WTC11 (cell line): ENCODE measurements around the gene CDK5. TPM values are rescaled to one million over a fixed set of nuclear protein-coding genes. Genes with fewer than 3 reads are reported as not detected.

Source experiments
- CBFB ChIP-seq: sonication (generic); formaldehyde crosslinking; IDR thresholded peaks from 2 replicates; pipeline ENCODE4 v1.8.1; 2022; ENCODE audit warnings: mild to moderate bottlenecking, low read depth, missing genetic modification reagents
- CREM ChIP-seq: sonication (generic); formaldehyde crosslinking; IDR thresholded peaks from 2 replicates; pipeline ENCODE4 v1.8.1; 2022; ENCODE audit warnings: mild to moderate bottlenecking, missing genetic modification reagents, moderate library complexity
- EMX1 ChIP-seq: fragments of 250-450 bp; sonication (Bioruptor Pico); IDR thresholded peaks from 2 replicates; pipeline ENCODE4 v1.8.0; 2021; ENCODE audit warnings: mild to moderate bottlenecking
- ESRRA ChIP-seq: sonication (generic); formaldehyde crosslinking; IDR thresholded peaks from 2 replicates; pipeline ENCODE4 v1.8.1; 2022; ENCODE audit warnings: mild to moderate bottlenecking, missing genetic modification reagents, borderline replicate concordance
- FOXJ3 ChIP-seq: sonication (generic); formaldehyde crosslinking; IDR thresholded peaks from 2 replicates; pipeline ENCODE4 v1.9.0; 2021; ENCODE audit warnings: missing genetic modification reagents, mild to moderate bottlenecking, borderline replicate concordance
- GRHL2 ChIP-seq: fragments of 250-450 bp; sonication (Bioruptor Pico); IDR thresholded peaks from 2 replicates; pipeline ENCODE4 v1.8.0; 2022; ENCODE audit warnings: mild to moderate bottlenecking, moderate library complexity; ENCODE audit not compliant: insufficient replicate concordance, severe bottlenecking
- GTF2I ChIP-seq: fragments of 250-450 bp; sonication (Bioruptor Pico); conservative IDR thresholded peaks from 2 replicates; pipeline ENCODE4 v1.4.0; 2021; ENCODE audit warnings: mild to moderate bottlenecking
- JAZF1 ChIP-seq: fragments of 250-450 bp; sonication (Bioruptor Pico); IDR thresholded peaks from 2 replicates; pipeline ENCODE4 v1.9.0; 2021; ENCODE audit warnings: moderate library complexity, mild to moderate bottlenecking, inconsistent platforms
- NFATC4 ChIP-seq: fragments of 250-450 bp; sonication (Bioruptor Pico); IDR thresholded peaks from 2 replicates; pipeline ENCODE4 v1.9.0; 2021; ENCODE audit warnings: mild to moderate bottlenecking
- NFYB ChIP-seq: sonication (generic); formaldehyde crosslinking; conservative IDR thresholded peaks from 2 replicates; pipeline ENCODE4 v1.8.0; 2022; ENCODE audit warnings: low read depth, missing genetic modification reagents
- NR1H2 ChIP-seq: sonication (generic); formaldehyde crosslinking; IDR thresholded peaks from 2 replicates; pipeline ENCODE4 v1.9.0; 2021; ENCODE audit warnings: mild to moderate bottlenecking, moderate library complexity, missing genetic modification reagents
- NR3C1 ChIP-seq: sonication (generic); formaldehyde crosslinking; conservative IDR thresholded peaks from 2 replicates; pipeline ENCODE4 v1.8.1; 2023; ENCODE audit warnings: low read depth, mild to moderate bottlenecking, missing genetic modification reagents
- RELA ChIP-seq: sonication (generic); formaldehyde crosslinking; IDR thresholded peaks from 2 replicates; pipeline ENCODE4 v1.8.1; 2022; ENCODE audit warnings: missing genetic modification reagents, mild to moderate bottlenecking, borderline replicate concordance
- SMAD4 ChIP-seq: sonication (generic); formaldehyde crosslinking; IDR thresholded peaks from 2 replicates; pipeline ENCODE4 v1.8.0; 2022; ENCODE audit warnings: mild to moderate bottlenecking, missing genetic modification reagents
- SP1 ChIP-seq: sonication (generic); formaldehyde crosslinking; conservative IDR thresholded peaks from 2 replicates; pipeline ENCODE4 v1.8.1; 2022; ENCODE audit warnings: missing genetic modification reagents
- TP53 ChIP-seq: sonication (generic); formaldehyde crosslinking; IDR thresholded peaks from 2 replicates; pipeline ENCODE4 v1.8.1; 2023; ENCODE audit warnings: mild to moderate bottlenecking, missing genetic modification reagents
- ZNF263 ChIP-seq: sonication (generic); formaldehyde crosslinking; IDR thresholded peaks from 2 replicates; pipeline ENCODE4 v1.8.1; 2022; ENCODE audit warnings: low read depth, mild to moderate bottlenecking, moderate library complexity, missing genetic modification reagents
- ZNF423 ChIP-seq: fragments of 250-450 bp; sonication (Bioruptor Pico); IDR thresholded peaks from 2 replicates; pipeline ENCODE4 v2.1.2; 2022; ENCODE audit warnings: mild to moderate bottlenecking, moderate library complexity
- total RNA-seq: library from RNA; stranded (reverse); gene quantifications from 3 replicates; pipeline ENCODE4 v1.2.3, GENCODE V29; 2021
- TF ChIP-seq, protein P1 (sequence below): sonication (generic); formaldehyde crosslinking; IDR thresholded peaks from 2 replicates; pipeline ENCODE4 v1.8.0; 2022; ENCODE audit warnings: missing genetic modification reagents
- TF ChIP-seq, protein P2 (sequence below): sonication (generic); formaldehyde crosslinking; IDR thresholded peaks from 2 replicates; pipeline ENCODE4 v1.8.1; 2023; ENCODE audit warnings: mild to moderate bottlenecking, missing genetic modification reagents, moderate library complexity
- TF ChIP-seq, protein P3 (sequence below): sonication (generic); formaldehyde crosslinking; IDR thresholded peaks from 2 replicates; pipeline ENCODE4 v1.8.0; 2022; ENCODE audit warnings: mild to moderate bottlenecking, missing genetic modification reagents
- TF ChIP-seq, protein P4 (sequence below): sonication (generic); formaldehyde crosslinking; IDR thresholded peaks from 2 replicates; pipeline ENCODE4 v1.8.0; 2022; ENCODE audit warnings: mild to moderate bottlenecking, missing genetic modification reagents
- TF ChIP-seq, protein P5 (sequence below): sonication (generic); formaldehyde crosslinking; IDR thresholded peaks from 2 replicates; pipeline ENCODE4 v1.8.0; 2023; ENCODE audit warnings: mild to moderate bottlenecking, missing genetic modification reagents
- TF ChIP-seq, protein P6 (sequence below): sonication (generic); formaldehyde crosslinking; conservative IDR thresholded peaks from 2 replicates; pipeline ENCODE4 v1.8.1; 2023; ENCODE audit warnings: mild to moderate bottlenecking, low read depth, missing genetic modification reagents, moderate library complexity
- TF ChIP-seq, protein P7 (sequence below): sonication (generic); formaldehyde crosslinking; IDR thresholded peaks from 2 replicates; pipeline ENCODE4 v1.8.1; 2022; ENCODE audit warnings: missing genetic modification reagents, borderline replicate concordance

CDK5 gene
- total RNA-seq, 1 experiment from 2014 or later: 27.8 TPM

DNA sequence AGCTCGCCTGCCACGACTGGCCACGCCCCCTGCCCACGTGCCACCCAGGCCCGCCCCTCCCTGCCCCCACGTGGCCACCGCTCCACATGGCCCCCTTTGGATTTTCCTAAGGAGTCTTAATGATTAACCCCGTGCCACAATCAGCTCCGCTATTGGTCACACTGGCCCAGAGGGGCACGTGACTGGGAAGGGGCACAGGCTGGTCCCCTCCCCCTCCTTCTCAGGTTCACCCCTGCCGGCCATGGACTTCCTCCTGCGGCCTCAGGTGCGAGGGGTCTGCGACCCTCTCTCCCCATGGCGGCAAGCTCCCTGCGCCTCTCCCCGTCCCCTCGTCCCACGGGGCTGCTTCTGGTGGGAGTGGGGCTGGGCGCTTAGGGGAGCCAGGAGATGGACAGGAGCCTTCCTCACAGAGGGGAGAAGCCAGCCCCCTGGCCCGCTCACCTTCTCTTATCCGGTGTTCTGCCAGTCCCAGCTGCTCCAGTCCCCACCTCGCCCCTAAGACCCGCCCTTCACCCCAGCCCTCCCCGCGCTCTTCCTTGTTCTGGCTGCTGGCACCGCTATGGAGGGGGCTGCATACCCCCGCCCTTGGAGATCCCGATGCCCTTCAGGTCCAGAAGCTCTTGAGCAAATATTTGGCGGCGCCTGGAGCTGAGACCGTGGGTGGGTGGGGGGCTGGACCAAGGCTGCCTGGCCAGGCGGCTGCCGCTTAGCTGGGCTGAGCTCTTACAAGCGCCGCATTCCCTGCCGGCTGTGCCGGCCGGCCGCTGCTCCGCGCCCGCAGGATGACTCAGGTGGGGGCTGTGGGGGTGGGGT, 4.9 kb upstream of the CDK5 start (continued):
- TF ChIP-seq FOXJ3 (CRISPR knock-in tag) (no peak), GRHL2 (CRISPR knock-in tag) (no peak), NFATC4 (CRISPR knock-in tag) (no peak), CBFB (no peak), CREM (CRISPR knock-in tag) (no peak), NR3C1 (CRISPR knock-in tag) (no peak), TP53 (CRISPR knock-in tag) (no peak), RELA (CRISPR knock-in tag) (no peak), SMAD4 (CRISPR knock-in tag) (no peak), NR1H2 (CRISPR knock-in tag) (no peak), ZNF263 (CRISPR knock-in tag) (no peak), ESRRA (CRISPR knock-in tag) (no peak), SP1 (CRISPR knock-in tag) (peak; percentile 75), NFYB (0 out of 2 replicates have a peak, but pooled peaks have one; percentile 35), GTF2I (no peak), JAZF1 (CRISPR knock-in tag) (no peak), EMX1 (no peak), ZNF423 (CRISPR knock-in tag) (peak; percentile 18)
- TF ChIP-seq, protein P1, sequence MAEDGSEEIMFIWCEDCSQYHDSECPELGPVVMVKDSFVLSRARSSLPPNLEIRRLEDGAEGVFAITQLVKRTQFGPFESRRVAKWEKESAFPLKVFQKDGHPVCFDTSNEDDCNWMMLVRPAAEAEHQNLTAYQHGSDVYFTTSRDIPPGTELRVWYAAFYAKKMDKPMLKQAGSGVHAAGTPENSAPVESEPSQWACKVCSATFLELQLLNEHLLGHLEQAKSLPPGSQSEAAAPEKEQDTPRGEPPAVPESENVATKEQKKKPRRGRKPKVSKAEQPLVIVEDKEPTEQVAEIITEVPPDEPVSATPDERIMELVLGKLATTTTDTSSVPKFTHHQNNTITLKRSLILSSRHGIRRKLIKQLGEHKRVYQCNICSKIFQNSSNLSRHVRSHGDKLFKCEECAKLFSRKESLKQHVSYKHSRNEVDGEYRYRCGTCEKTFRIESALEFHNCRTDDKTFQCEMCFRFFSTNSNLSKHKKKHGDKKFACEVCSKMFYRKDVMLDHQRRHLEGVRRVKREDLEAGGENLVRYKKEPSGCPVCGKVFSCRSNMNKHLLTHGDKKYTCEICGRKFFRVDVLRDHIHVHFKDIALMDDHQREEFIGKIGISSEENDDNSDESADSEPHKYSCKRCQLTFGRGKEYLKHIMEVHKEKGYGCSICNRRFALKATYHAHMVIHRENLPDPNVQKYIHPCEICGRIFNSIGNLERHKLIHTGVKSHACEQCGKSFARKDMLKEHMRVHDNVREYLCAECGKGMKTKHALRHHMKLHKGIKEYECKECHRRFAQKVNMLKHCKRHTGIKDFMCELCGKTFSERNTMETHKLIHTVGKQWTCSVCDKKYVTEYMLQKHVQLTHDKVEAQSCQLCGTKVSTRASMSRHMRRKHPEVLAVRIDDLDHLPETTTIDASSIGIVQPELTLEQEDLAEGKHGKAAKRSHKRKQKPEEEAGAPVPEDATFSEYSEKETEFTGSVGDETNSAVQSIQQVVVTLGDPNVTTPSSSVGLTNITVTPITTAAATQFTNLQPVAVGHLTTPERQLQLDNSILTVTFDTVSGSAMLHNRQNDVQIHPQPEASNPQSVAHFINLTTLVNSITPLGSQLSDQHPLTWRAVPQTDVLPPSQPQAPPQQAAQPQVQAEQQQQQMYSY (CRISPR knock-in tag): no peak
- TF ChIP-seq, protein P2, sequence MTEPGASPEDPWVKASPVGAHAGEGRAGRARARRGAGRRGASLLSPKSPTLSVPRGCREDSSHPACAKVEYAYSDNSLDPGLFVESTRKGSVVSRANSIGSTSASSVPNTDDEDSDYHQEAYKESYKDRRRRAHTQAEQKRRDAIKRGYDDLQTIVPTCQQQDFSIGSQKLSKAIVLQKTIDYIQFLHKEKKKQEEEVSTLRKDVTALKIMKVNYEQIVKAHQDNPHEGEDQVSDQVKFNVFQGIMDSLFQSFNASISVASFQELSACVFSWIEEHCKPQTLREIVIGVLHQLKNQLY (CRISPR knock-in tag): no peak
- TF ChIP-seq, protein P3, sequence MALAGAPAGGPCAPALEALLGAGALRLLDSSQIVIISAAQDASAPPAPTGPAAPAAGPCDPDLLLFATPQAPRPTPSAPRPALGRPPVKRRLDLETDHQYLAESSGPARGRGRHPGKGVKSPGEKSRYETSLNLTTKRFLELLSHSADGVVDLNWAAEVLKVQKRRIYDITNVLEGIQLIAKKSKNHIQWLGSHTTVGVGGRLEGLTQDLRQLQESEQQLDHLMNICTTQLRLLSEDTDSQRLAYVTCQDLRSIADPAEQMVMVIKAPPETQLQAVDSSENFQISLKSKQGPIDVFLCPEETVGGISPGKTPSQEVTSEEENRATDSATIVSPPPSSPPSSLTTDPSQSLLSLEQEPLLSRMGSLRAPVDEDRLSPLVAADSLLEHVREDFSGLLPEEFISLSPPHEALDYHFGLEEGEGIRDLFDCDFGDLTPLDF (CRISPR knock-in tag): no peak
- TF ChIP-seq, protein P4, sequence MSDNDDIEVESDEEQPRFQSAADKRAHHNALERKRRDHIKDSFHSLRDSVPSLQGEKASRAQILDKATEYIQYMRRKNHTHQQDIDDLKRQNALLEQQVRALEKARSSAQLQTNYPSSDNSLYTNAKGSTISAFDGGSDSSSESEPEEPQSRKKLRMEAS: peak; percentile 95
- TF ChIP-seq, protein P5, sequence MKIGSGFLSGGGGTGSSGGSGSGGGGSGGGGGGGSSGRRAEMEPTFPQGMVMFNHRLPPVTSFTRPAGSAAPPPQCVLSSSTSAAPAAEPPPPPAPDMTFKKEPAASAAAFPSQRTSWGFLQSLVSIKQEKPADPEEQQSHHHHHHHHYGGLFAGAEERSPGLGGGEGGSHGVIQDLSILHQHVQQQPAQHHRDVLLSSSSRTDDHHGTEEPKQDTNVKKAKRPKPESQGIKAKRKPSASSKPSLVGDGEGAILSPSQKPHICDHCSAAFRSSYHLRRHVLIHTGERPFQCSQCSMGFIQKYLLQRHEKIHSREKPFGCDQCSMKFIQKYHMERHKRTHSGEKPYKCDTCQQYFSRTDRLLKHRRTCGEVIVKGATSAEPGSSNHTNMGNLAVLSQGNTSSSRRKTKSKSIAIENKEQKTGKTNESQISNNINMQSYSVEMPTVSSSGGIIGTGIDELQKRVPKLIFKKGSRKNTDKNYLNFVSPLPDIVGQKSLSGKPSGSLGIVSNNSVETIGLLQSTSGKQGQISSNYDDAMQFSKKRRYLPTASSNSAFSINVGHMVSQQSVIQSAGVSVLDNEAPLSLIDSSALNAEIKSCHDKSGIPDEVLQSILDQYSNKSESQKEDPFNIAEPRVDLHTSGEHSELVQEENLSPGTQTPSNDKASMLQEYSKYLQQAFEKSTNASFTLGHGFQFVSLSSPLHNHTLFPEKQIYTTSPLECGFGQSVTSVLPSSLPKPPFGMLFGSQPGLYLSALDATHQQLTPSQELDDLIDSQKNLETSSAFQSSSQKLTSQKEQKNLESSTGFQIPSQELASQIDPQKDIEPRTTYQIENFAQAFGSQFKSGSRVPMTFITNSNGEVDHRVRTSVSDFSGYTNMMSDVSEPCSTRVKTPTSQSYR (CRISPR knock-in tag): peak; percentile 89
- TF ChIP-seq, protein P6, sequence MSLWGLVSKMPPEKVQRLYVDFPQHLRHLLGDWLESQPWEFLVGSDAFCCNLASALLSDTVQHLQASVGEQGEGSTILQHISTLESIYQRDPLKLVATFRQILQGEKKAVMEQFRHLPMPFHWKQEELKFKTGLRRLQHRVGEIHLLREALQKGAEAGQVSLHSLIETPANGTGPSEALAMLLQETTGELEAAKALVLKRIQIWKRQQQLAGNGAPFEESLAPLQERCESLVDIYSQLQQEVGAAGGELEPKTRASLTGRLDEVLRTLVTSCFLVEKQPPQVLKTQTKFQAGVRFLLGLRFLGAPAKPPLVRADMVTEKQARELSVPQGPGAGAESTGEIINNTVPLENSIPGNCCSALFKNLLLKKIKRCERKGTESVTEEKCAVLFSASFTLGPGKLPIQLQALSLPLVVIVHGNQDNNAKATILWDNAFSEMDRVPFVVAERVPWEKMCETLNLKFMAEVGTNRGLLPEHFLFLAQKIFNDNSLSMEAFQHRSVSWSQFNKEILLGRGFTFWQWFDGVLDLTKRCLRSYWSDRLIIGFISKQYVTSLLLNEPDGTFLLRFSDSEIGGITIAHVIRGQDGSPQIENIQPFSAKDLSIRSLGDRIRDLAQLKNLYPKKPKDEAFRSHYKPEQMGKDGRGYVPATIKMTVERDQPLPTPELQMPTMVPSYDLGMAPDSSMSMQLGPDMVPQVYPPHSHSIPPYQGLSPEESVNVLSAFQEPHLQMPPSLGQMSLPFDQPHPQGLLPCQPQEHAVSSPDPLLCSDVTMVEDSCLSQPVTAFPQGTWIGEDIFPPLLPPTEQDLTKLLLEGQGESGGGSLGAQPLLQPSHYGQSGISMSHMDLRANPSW (CRISPR knock-in tag): no peak
- TF ChIP-seq, protein P7, sequence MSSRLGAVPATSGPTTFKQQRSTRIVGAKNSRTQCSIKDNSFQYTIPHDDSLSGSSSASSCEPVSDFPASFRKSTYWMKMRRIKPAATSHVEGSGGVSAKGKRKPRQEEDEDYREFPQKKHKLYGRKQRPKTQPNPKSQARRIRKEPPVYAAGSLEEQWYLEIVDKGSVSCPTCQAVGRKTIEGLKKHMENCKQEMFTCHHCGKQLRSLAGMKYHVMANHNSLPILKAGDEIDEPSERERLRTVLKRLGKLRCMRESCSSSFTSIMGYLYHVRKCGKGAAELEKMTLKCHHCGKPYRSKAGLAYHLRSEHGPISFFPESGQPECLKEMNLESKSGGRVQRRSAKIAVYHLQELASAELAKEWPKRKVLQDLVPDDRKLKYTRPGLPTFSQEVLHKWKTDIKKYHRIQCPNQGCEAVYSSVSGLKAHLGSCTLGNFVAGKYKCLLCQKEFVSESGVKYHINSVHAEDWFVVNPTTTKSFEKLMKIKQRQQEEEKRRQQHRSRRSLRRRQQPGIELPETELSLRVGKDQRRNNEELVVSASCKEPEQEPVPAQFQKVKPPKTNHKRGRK (CRISPR knock-in tag): no peak
